Pancreas (tissue), 10 donors: ENCODE measurements around the gene OSBPL6. TPM values are rescaled to one million over a fixed set of nuclear protein-coding genes. Genes with fewer than 3 reads are reported as not detected.

ENCODE experiments used
- ATAC-seq, 4 donors: fragments of 200-7000 bp; cut with Tn5 transposase; one replicate each; pipeline versions ENCODE4 v1.8.0 to v1.9.1; 2020; ENCODE audit warnings: mild to moderate bottlenecking in 4 of 4, moderate library complexity in 4 of 4
- DNase-seq, 6 donors: peaks; one replicate each; pipeline ENCODE4 v3.0.0-alpha.2; 2020
- FAIRE-seq: peaks from 2 replicates; lab custom pipeline; 2012; peaks lifted over from hg19 to GRCh38; lab: Jason Lieb, UNC
- H3K27ac ChIP-seq, 4 donors: fragments of 200-600 bp; sonication (generic); 1 replicate in 3 of 4; 2 replicates in 1 of 4; pipeline versions ENCODE4 v1.5.0 to v1.8.0; 2020
- H3K27me3 ChIP-seq, 4 donors: fragments of 200-600 bp; one replicate each; pipeline ENCODE4 v1.8.0; 2021
- H3K36me3 ChIP-seq, 3 donors: fragments of 200-600 bp; sonication (generic) in 1 of 3; one replicate each; pipeline versions ENCODE4 v1.5.0 to v1.8.0; 2020 to 2021
- H3K4me1 ChIP-seq, 3 donors: fragments of 200-600 bp; one replicate each; pipeline ENCODE4 v1.8.0; 2021
- H3K4me3 ChIP-seq, 4 donors: fragments of 200-600 bp; sonication (generic) in 2 of 4; one replicate each; pipeline versions ENCODE4 v1.5.0 to v1.8.0; 2020 to 2021
- H3K9me3 ChIP-seq, 4 donors: fragments of 200-600 bp; one replicate each; pipeline ENCODE4 v1.8.0; 2021
- WGBS, 2 donors: extraction: QIAGEN DNeasy Blood & Tissue Kit; methylation state at CpG; one replicate each; pipeline ENCODE4 v1.1.7; 2013; 5-methylcytosine and 5-hydroxymethylcytosine counted together
- intact Hi-C, 3 donors: fragments of 100-400 bp; cut with DNase I; formaldehyde crosslinking; loops; one replicate each; pipeline versions ENCODE4 v1.11.1 to v1.14.2; 2022
- polyA plus RNA-seq, 2 donors: library from polyadenylated mRNA; stranded (reverse); fragments of 200-250 nt; gene quantifications; one replicate each; pipeline ENCODE4 v1.2.3, GENCODE V29; 2013
- total RNA-seq, 6 donors: library from RNA; stranded (reverse); fragmentation: NEBNext Ultra II Directional in 4 of 6; extraction: Animal tissue kit (Norgen Biotek cat#: 25700) in 4 of 6; gene quantifications; one replicate each; pipeline versions ENCODE4 v1.2.1 to v1.2.4, GENCODE V29; 2021 to 2023
- TF ChIP-seq, protein P1 (sequence below), 4 donors: fragments of 200-600 bp; sonication (generic) in 3 of 4; IDR thresholded peaks; one replicate each; pipeline versions ENCODE4 v1.5.0 to v1.8.0; 2021; ENCODE audit warnings: antibody characterized with exemption in 4 of 4
- donor health status: healthy with polysubstance abuse.
- donor health status: DM: no; HTN: no; CAD: no; lungs with moderate emphysema.
- donor health status: DM: no; HTN: no; CAD: no.
- donor health status: control.
- donor health status: control.
- donor health status: Bipolar disorder and iron deficiency.
- donor health status: DM: yes; HTN: yes; CAD: no.
- donor health status: DM: no; HTN: no; CAD: no.
- donor health status: DM: no; HTN: no; CAD: no.
- donor health status: DM: yes; HTN: yes; CAD: no.

Gene OSBPL6
- total and polyA plus RNA-seq, 8 donors: 0.30 to 1.4 (median 0.79) TPM

DNA sequence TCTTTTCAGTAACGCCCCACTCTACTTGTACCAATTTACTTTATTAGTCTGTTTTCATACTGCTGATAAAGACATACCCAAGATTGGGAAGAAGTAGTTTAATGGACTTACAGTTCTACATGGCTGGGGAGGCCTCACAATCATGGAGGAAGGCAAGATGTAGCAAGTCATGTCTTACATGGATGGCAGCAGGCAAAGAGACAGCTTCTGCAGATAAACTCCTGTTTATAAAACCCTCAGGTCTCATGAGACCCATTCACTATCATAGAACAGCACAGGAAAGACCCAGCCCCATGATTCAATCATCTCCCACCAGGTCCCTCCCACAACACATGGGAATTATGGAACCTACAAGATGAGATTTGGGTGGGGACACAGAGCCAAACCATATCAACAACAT is 38.8 kb upstream of the OSBPL6 start:
- TF ChIP-seq, protein P1, sequence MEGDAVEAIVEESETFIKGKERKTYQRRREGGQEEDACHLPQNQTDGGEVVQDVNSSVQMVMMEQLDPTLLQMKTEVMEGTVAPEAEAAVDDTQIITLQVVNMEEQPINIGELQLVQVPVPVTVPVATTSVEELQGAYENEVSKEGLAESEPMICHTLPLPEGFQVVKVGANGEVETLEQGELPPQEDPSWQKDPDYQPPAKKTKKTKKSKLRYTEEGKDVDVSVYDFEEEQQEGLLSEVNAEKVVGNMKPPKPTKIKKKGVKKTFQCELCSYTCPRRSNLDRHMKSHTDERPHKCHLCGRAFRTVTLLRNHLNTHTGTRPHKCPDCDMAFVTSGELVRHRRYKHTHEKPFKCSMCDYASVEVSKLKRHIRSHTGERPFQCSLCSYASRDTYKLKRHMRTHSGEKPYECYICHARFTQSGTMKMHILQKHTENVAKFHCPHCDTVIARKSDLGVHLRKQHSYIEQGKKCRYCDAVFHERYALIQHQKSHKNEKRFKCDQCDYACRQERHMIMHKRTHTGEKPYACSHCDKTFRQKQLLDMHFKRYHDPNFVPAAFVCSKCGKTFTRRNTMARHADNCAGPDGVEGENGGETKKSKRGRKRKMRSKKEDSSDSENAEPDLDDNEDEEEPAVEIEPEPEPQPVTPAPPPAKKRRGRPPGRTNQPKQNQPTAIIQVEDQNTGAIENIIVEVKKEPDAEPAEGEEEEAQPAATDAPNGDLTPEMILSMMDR (IDR thresholded peaks at IDR 0.05): no peak
- FAIRE-seq (no peak), DNase-seq (no peak), ATAC-seq (no peak)
- Histone ChIP-seq H3K4me1 (peaks cover 10 to 15% (median 13%) of the 10 kb centered on the region in 3 donors), H3K4me3 (no peak overlapping the region), H3K36me3 (no peaks in the 10 kb centered on the region), H3K9me3 (no peaks in the 10 kb centered on the region), H3K27me3 (no peaks in the 10 kb centered on the region), H3K27ac (no peak overlapping the region)
- WGBS, 2 donors: 86 to 100% methylated on average over 1 of the region's 1 CpG
- intact Hi-C loops: no loop called here

DNA sequence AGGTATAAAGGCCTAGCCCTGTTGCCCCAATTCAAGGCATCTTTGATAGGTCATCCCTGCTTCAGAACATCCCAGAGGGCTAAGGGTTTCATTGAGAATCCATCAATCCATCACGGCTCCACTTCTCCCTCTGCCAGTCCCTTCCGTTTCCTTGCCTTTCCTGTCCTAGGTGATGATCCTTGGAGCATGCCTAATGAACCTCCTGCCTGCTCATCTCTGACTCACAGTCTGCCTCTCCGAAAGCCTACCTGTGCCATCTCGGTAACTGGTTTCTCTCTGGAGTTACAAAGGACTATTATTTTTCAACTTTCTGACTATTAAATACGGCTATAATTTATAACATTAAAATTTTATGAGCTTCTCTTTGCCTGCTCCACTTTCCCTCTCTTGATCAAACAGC is 36.7 kb upstream of the OSBPL6 start:
- intact Hi-C loops: no loop called here
- DNase-seq: no peak
- no peak for FAIRE-seq
- no peaks in the 10 kb centered on the region for H3K36me3 ChIP-seq
- H3K27ac ChIP-seq: no peak overlapping the region
- ATAC-seq: no peak
- H3K4me3 ChIP-seq: no peak overlapping the region
- H3K9me3 ChIP-seq: no peaks in the 10 kb centered on the region
- TF ChIP-seq, protein P1 (IDR thresholded peaks at IDR 0.05): no peak
- peaks cover 3 to 6% (median 4%) of the 10 kb centered on the region in 3 donors for H3K4me1 ChIP-seq
- WGBS, 2 donors: 80 to 87% methylated on average over 5 of the region's 5 CpGs
- no peaks in the 10 kb centered on the region for H3K27me3 ChIP-seq

DNA sequence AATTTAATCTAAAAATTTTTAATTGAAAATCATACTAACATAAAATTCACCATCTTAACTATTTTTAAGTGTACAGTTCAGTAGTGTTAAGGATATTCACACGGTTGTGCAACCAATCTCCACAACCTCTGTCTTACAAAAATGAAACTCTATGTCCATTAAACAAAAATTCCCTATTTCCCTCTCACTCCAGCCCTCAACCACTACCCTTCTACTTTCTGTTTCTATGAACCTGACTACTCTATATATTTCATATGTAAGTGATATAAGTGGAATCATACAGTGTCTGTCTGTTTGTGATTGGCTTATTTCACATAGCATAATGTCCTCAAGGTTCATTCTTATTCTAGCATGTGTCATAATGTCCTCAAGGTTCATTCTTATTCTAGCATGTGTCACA is 34.3 kb upstream of the OSBPL6 start:
- intact Hi-C loops: no loop called here
- no peak for FAIRE-seq
- TF ChIP-seq, protein P1 (IDR thresholded peaks at IDR 0.05): no peak
- no peaks in the 10 kb centered on the region for H3K9me3 ChIP-seq
- no peaks in the 10 kb centered on the region for H3K4me1 ChIP-seq
- 85 to 93% methylated on average over 1 of the region's 1 CpG for WGBS, 2 donors
- no peaks in the 10 kb centered on the region for H3K36me3 ChIP-seq
- no peak for DNase-seq
- H3K27me3 ChIP-seq: no peaks in the 10 kb centered on the region
- no peak overlapping the region for H3K27ac ChIP-seq
- no peak overlapping the region for H3K4me3 ChIP-seq
- ATAC-seq: no peak

DNA sequence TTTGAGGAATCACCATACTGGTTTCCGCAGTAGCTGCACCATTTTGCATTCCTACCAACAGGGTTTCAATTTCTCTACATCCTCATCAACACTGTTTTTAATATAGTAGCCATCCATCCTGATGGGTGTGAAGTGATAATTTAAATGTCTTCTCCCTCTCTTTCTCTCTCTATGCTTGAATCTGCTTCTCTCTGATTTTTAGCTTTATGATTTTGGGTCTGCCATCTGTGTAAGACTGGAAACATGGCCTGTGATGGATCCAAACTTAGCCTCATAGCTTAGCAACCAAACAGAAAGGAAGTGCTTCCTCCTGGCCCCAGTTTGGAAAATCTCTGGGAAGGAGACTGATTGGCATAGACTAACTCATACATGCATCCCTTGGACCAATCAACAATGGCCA is 33.7 kb upstream of the OSBPL6 start:
- FAIRE-seq (no peak), ATAC-seq (no peak), DNase-seq (no peak)
- Histone ChIP-seq H3K4me1 (no peaks in the 10 kb centered on the region), H3K27me3 (no peaks in the 10 kb centered on the region), H3K4me3 (no peak overlapping the region), H3K36me3 (no peaks in the 10 kb centered on the region), H3K9me3 (no peaks in the 10 kb centered on the region), H3K27ac (no peak overlapping the region)
- TF ChIP-seq, protein P1 (IDR thresholded peaks at IDR 0.05): no peak
- intact Hi-C loops: no loop called here
- 98 to 100% methylated on average over 1 of the region's 1 CpG for WGBS, 2 donors

DNA sequence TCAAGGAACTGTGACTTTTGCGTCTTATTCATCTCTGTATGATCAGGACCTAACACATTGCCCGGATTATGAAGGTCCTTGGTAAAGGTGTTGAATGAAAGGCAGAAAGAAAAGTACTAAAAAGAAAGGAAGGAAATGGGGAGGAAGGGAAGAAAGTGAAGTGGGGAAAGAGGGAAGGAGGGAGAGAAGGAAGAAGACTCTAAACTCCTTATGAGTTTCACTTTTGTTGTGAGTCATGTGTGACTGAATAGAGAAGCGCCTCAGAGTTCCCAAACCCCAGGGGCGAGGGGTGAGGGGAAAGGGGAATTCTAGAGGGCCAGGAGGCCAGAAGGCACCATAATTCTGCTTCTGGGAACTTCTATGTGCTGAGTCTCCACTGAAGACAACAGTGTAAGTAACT is 30.9 kb upstream of the OSBPL6 start:
- WGBS, 2 donors: 65 to 68% methylated on average over 4 of the region's 4 CpGs
- Histone ChIP-seq H3K4me3 (no peak overlapping the region), H3K27ac (no peak overlapping the region), H3K36me3 (no peaks in the 10 kb centered on the region), H3K27me3 (no peaks in the 10 kb centered on the region), H3K9me3 (no peaks in the 10 kb centered on the region), H3K4me1 (no peaks in the 10 kb centered on the region)
- FAIRE-seq (no peak), DNase-seq (no peak), ATAC-seq (no peak)
- intact Hi-C loops: no loop called here
- TF ChIP-seq, protein P1 (IDR thresholded peaks at IDR 0.05): no peak
